Measurements from ENCODE around the gene CLCA2.

GRCh38 chr1:86441997-86442396 lies 18.0 kb downstream of the CLCA2 start:
- TF ChIP-seq GLIS3 (CRISPR knock-in tag; IDR thresholded peaks at IDR 0.05) (no peak), PPARA (CRISPR knock-in tag; IDR thresholded peaks at IDR 0.05; ENCODE audit: borderline replicate concordance) (no peak), BACH2 (CRISPR knock-in tag; IDR thresholded peaks at IDR 0.05; ENCODE audit: borderline replicate concordance) (no peak), CSDC2 (CRISPR knock-in tag; IDR thresholded peaks at IDR 0.05) (no peak), TOX (CRISPR knock-in tag; IDR thresholded peaks at IDR 0.05; ENCODE audit: borderline replicate concordance) (no peak)
- TF ChIP-seq, protein P1, sequence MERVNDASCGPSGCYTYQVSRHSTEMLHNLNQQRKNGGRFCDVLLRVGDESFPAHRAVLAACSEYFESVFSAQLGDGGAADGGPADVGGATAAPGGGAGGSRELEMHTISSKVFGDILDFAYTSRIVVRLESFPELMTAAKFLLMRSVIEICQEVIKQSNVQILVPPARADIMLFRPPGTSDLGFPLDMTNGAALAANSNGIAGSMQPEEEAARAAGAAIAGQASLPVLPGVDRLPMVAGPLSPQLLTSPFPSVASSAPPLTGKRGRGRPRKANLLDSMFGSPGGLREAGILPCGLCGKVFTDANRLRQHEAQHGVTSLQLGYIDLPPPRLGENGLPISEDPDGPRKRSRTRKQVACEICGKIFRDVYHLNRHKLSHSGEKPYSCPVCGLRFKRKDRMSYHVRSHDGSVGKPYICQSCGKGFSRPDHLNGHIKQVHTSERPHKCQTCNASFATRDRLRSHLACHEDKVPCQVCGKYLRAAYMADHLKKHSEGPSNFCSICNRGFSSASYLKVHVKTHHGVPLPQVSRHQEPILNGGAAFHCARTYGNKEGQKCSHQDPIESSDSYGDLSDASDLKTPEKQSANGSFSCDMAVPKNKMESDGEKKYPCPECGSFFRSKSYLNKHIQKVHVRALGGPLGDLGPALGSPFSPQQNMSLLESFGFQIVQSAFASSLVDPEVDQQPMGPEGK (CRISPR knock-in tag; IDR thresholded peaks at IDR 0.05; ENCODE audit: borderline replicate concordance) = no peak

All from SK-N-SH treated with all-trans-retinoic acid at 6 μM for 48 hours (cell line).